Keratinocyte (primary cell): ENCODE measurements around the gene FOXL3. TPM values are rescaled to one million over a fixed set of nuclear protein-coding genes. Genes with fewer than 3 reads are reported as not detected.

Experiments used
- DNase-seq: peaks from one replicate; pipeline ENCODE4 v3.0.0-alpha.2; 2011; ENCODE audit warnings: low read depth, missing footprints, low spot score
- FAIRE-seq: peaks from 2 replicates; lab custom pipeline; 2011; peaks lifted over from hg19 to GRCh38; lab: Jason Lieb, UNC
- H2AFZ ChIP-seq: 2 replicates; pipeline ENCODE4 v1.6.0; 2012; ENCODE audit warnings: low read length, control low read depth, inconsistent platforms; ENCODE audit not compliant: control insufficient read depth
- H3K27ac ChIP-seq: 2 replicates; pipeline ENCODE4 v1.5.1; 2011; ENCODE audit warnings: low read length; ENCODE audit not compliant: control insufficient read depth, insufficient read depth
- H3K27me3 ChIP-seq: 3 replicates; pipeline ENCODE4 v1.6.0; 2011; ENCODE audit warnings: low read length; ENCODE audit not compliant: control insufficient read depth, insufficient read depth; ENCODE audit errors: extremely low read depth
- H3K36me3 ChIP-seq, 2 experiments: 2 replicates in 1 of 2; 3 replicates in 1 of 2; pipeline ENCODE4 v1.5.1; 2011; ENCODE audit warnings: low read length in 2 of 2, mild to moderate bottlenecking in 1 of 2; ENCODE audit not compliant: control insufficient read depth in 2 of 2, insufficient read depth in 2 of 2; ENCODE audit errors: extremely low read depth in 1 of 2
- H3K4me1 ChIP-seq: 3 replicates; pipeline ENCODE4 v1.5.1; 2011; ENCODE audit warnings: low read length; ENCODE audit not compliant: control insufficient read depth, insufficient read depth; ENCODE audit errors: extremely low read depth
- H3K4me2 ChIP-seq: 3 replicates; pipeline ENCODE4 v1.6.0; 2011; ENCODE audit warnings: low read depth, low read length; ENCODE audit not compliant: control insufficient read depth, insufficient read depth; ENCODE audit errors: extremely low read depth
- H3K4me3 ChIP-seq, 3 experiments: fragments of 200-600 bp in 1 of 3; sonication (generic) in 1 of 3; 2 replicates in 2 of 3; 3 replicates in 1 of 3; pipeline ENCODE4 v1.5.1; 2011 to 2016; ENCODE audit warnings: low read length in 3 of 3, mild to moderate bottlenecking in 3 of 3, control low read depth in 2 of 3, inconsistent platforms in 1 of 3, low read depth in 1 of 3, mixed read lengths in 1 of 3, mixed run types in 1 of 3, moderate library complexity in 1 of 3; ENCODE audit not compliant: control insufficient read depth in 2 of 3, insufficient read depth in 2 of 3; ENCODE audit errors: extremely low read depth in 1 of 3
- H3K79me2 ChIP-seq: 2 replicates; pipeline ENCODE4 v1.6.0; 2012; ENCODE audit warnings: low read length; ENCODE audit not compliant: control insufficient read depth, insufficient read depth
- H3K9ac ChIP-seq: 3 replicates; pipeline ENCODE4 v1.6.0; 2011; ENCODE audit warnings: low read length; ENCODE audit not compliant: control insufficient read depth, insufficient read depth; ENCODE audit errors: extremely low read depth
- H3K9me1 ChIP-seq: 3 replicates; pipeline ENCODE4 v1.6.0; 2011; ENCODE audit warnings: low read length; ENCODE audit not compliant: control insufficient read depth, insufficient read depth; ENCODE audit errors: extremely low read depth
- H3K9me3 ChIP-seq: 2 replicates; pipeline ENCODE4 v1.5.1; 2012; ENCODE audit warnings: low read depth, low read length; ENCODE audit not compliant: control insufficient read depth
- H4K20me1 ChIP-seq: 3 replicates; pipeline ENCODE4 v1.6.0; 2011; ENCODE audit warnings: low read length; ENCODE audit not compliant: control insufficient read depth, insufficient read depth; ENCODE audit errors: extremely low read depth
- CTCF ChIP-seq, 3 experiments: IDR thresholded peaks in 1 of 3; conservative IDR thresholded peaks in 1 of 3; optimal IDR thresholded peaks in 1 of 3; 2 replicates in 2 of 3; 3 replicates in 1 of 3; pipeline versions ENCODE3 to v1.5.1; 2011; ENCODE audit warnings: low read length in 3 of 3, mild to moderate bottlenecking in 3 of 3, moderate library complexity in 2 of 3, control low read depth in 1 of 3, inconsistent platforms in 1 of 3; ENCODE audit not compliant: insufficient read depth in 2 of 3; ENCODE audit errors: extremely low read depth in 1 of 3
- EZH2 ChIP-seq: IDR thresholded peaks from one replicate; pipeline ENCODE4 v1.6.1; 2012; ENCODE audit warnings: inconsistent platforms, mild to moderate bottlenecking, low read length, moderate library complexity
- dilution Hi-C: fragments of 300-500 bp; cut with MboI; formaldehyde crosslinking; loops from one replicate; pipeline ENCODE4 v1.7.0; 2020; ENCODE audit warnings: low sequenced_read_pairs; ENCODE audit not compliant: extremely low pct_ligation_motif_present
- polyA plus RNA-seq, 5 experiments: library from polyadenylated mRNA; depleted of rRNA in 3 of 5; stranded (reverse) in 3 of 5; stranded (forward) in 1 of 5; unstranded in 1 of 5; fragments of >200 nt; gene quantifications; 1 replicate in 1 of 5; 2 replicates in 3 of 5; 3 replicates in 1 of 5; pipeline versions ENCODE4 v1.2.1 to v1.2.3, GENCODE V29; 2011 to 2012; ENCODE audit warnings: missing spikeins in 2 of 5, low read depth in 1 of 5, low replicate concordance in 1 of 5

Gene FOXL3
- polyA plus RNA-seq, 1 donor (not counting 4 experiments of a cell fraction or from before 2014, with no cell fraction given): not detected

DNA sequence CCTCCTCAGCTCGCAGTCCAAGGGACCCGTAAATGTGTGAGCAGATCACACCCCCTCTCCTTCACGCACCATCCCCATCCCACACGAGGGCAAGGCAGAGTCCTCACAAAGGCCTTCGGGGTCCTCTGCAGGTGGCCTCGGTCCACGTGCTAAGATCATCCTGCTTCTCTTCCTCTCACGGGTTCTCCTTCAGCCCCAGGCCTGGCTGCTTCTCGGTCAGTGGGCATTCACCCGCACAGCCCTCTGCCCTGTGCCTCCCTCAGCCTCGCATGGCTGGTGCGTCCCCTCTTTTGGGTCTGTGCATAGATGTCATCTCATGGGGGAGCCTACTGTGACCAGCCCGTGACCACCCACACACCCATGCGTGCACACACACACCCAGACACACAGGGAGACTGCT is 17.3 kb upstream of the FOXL3 start:
- H4K20me1 ChIP-seq: no peaks in the 10 kb centered on the region
- dilution Hi-C loops: no loop called here
- no peak for FAIRE-seq
- H3K4me1 ChIP-seq: no peaks in the 10 kb centered on the region
- no peaks in the 10 kb centered on the region for H3K79me2 ChIP-seq
- TF ChIP-seq EZH2 (no peak), CTCF (optimal IDR thresholded peaks at IDR 0.05 in 1 of 3, IDR thresholded peaks at IDR 0.05 in 1 of 3, conservative IDR thresholded peaks at IDR 0.05 in 1 of 3; ENCODE audit: extremely low read depth in 1 of 3, insufficient read depth in 2 of 3, low read length in 3 of 3) (no peak)
- no peak overlapping the region for H2AFZ ChIP-seq
- H3K9me1 ChIP-seq: no peaks in the 10 kb centered on the region
- no peak overlapping the region for H3K4me2 ChIP-seq
- H3K9ac ChIP-seq: no peak overlapping the region
- peaks cover 3% of the 10 kb centered on the region for H3K9me3 ChIP-seq
- no peak for DNase-seq
- no peak overlapping the region for H3K27ac ChIP-seq
- peaks cover 4% of the 10 kb centered on the region for H3K27me3 ChIP-seq
- no peaks in the 10 kb centered on the region for H3K36me3 ChIP-seq
- H3K4me3 ChIP-seq: no peak overlapping the region

DNA sequence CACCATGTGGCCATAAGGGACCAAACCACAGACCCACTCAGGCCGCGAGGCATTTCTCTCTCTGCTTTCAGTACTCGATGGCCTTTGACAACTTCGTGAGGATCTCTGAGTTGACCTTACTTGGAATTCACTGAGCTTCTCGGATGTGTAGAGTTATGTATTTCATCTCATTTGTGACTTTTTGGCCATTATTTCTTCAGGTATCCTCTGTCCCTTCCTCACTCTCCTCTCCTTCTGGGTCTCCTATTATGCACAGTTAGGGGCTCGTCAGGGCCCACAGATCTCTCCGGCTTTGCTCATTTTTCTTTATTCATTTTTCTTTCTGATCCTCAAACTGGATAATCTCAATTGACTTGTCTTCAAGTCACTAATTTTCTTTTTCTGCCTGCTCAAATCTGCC is 16.6 kb upstream of the FOXL3 start:
- dilution Hi-C loops: no loop called here
- peaks cover 4% of the 10 kb centered on the region for H3K27me3 ChIP-seq

More for the DNA sequence above, 16.6 kb upstream of the FOXL3 start:
- H3K9me1 ChIP-seq: no peaks in the 10 kb centered on the region
- H3K27ac ChIP-seq: no peak overlapping the region
- H3K4me3 ChIP-seq: no peak overlapping the region
- H3K9me3 ChIP-seq: peaks cover 3% of the 10 kb centered on the region
- no peaks in the 10 kb centered on the region for H3K79me2 ChIP-seq
- H2AFZ ChIP-seq: no peak overlapping the region
- H3K9ac ChIP-seq: no peak overlapping the region
- TF ChIP-seq EZH2 (no peak), CTCF (optimal IDR thresholded peaks at IDR 0.05 in 1 of 3, IDR thresholded peaks at IDR 0.05 in 1 of 3, conservative IDR thresholded peaks at IDR 0.05 in 1 of 3; ENCODE audit: extremely low read depth in 1 of 3, insufficient read depth in 2 of 3, low read length in 3 of 3) (no peak)
- DNase-seq: no peak
- no peaks in the 10 kb centered on the region for H4K20me1 ChIP-seq
- no peak for FAIRE-seq
- H3K36me3 ChIP-seq: no peaks in the 10 kb centered on the region
- no peak overlapping the region for H3K4me2 ChIP-seq
- no peaks in the 10 kb centered on the region for H3K4me1 ChIP-seq
